CD14-positive monocyte (primary cell): ENCODE data around the gene NT5C. TPM values are rescaled to one million over a fixed set of nuclear protein-coding genes. Genes with fewer than 3 reads are reported as not detected.

Source experiments
- DNase-seq, 3 donors: peaks; one replicate each; pipeline ENCODE4 v3.0.0-alpha.2; 2011 to 2022
- H2AFZ ChIP-seq: 2 replicates; pipeline ENCODE4 v1.6.0; 2012; ENCODE audit warnings: mild to moderate bottlenecking, low read depth, low read length, inconsistent platforms; ENCODE audit not compliant: insufficient read depth, poor library complexity, severe bottlenecking
- H3K27ac ChIP-seq, 2 donors: 1 replicate in 1 of 2; 2 replicates in 1 of 2; pipeline ENCODE4 v1.5.1; 2012 to 2013; ENCODE audit warnings: low read length in 2 of 2, control low read depth in 1 of 2, inconsistent platforms in 1 of 2, low read depth in 1 of 2, mild to moderate bottlenecking in 1 of 2
- H3K27me3 ChIP-seq, 2 donors: one replicate each; pipeline versions ENCODE4 v1.6.0 to v1.6.1; 2011 to 2013; ENCODE audit warnings: low read length in 2 of 2; ENCODE audit not compliant: control insufficient read depth in 2 of 2, insufficient read depth in 2 of 2
- H3K36me3 ChIP-seq, 2 donors: replicated peaks in 1 of 2; 1 replicate in 1 of 2; 2 replicates in 1 of 2; pipeline versions ENCODE4 v1.5.1 to v1.6.1; 2012 to 2013; ENCODE audit warnings: low read length in 2 of 2, control low read depth in 1 of 2, inconsistent platforms in 1 of 2, mild to moderate bottlenecking in 1 of 2; ENCODE audit not compliant: insufficient read depth in 2 of 2, control insufficient read depth in 1 of 2
- H3K4me1 ChIP-seq, 2 donors: 1 replicate in 1 of 2; 2 replicates in 1 of 2; pipeline versions ENCODE4 v1.5.1 to v1.6.1; 2012 to 2013; ENCODE audit warnings: low read length in 2 of 2, control low read depth in 1 of 2, inconsistent platforms in 1 of 2, mild to moderate bottlenecking in 1 of 2, moderate library complexity in 1 of 2; ENCODE audit not compliant: insufficient read depth in 2 of 2, control insufficient read depth in 1 of 2
- H3K4me2 ChIP-seq: replicated peaks from 2 replicates; pipeline ENCODE3; 2012; ENCODE audit warnings: low read length, moderate library complexity, mild to moderate bottlenecking; ENCODE audit not compliant: poor library complexity, severe bottlenecking; ENCODE audit errors: extremely low read depth
- H3K4me3 ChIP-seq, 3 experiments: fragments of 200-600 bp in 1 of 3; sonication (generic) in 1 of 3; replicated peaks in 1 of 3; 1 replicate in 2 of 3; 2 replicates in 1 of 3; pipeline ENCODE4 v1.5.1; 2011 to 2013; ENCODE audit warnings: low read length in 3 of 3, mild to moderate bottlenecking in 3 of 3, control low read depth in 2 of 3, low read depth in 2 of 3, inconsistent platforms in 1 of 3, moderate library complexity in 1 of 3
- H3K79me2 ChIP-seq: 2 replicates; pipeline ENCODE4 v1.6.0; 2012; ENCODE audit warnings: mild to moderate bottlenecking, control low read depth, inconsistent platforms, low read length, moderate library complexity; ENCODE audit not compliant: insufficient read depth
- H3K9ac ChIP-seq: 2 replicates; pipeline ENCODE4 v1.6.0; 2017; ENCODE audit warnings: low read length, mild to moderate bottlenecking; ENCODE audit not compliant: insufficient read depth, poor library complexity, severe bottlenecking
- H3K9me3 ChIP-seq, 2 donors: replicated peaks in 1 of 2; 1 replicate in 1 of 2; 2 replicates in 1 of 2; pipeline versions ENCODE4 v1.5.1 to v1.6.1; 2012 to 2013; ENCODE audit warnings: low read length in 2 of 2, control low read depth in 1 of 2; ENCODE audit not compliant: control insufficient read depth in 1 of 2, insufficient read depth in 1 of 2
- H4K20me1 ChIP-seq: 2 replicates; pipeline ENCODE4 v1.6.0; 2012; ENCODE audit warnings: mild to moderate bottlenecking, low read length, control low read depth, moderate library complexity; ENCODE audit not compliant: insufficient read depth
- H3K27ac Mint-ChIP-seq, 7 donors: one replicate each; pipeline ENCODE4 v1.8.0; 2020; ENCODE audit warnings: mild to moderate bottlenecking in 7 of 7, mixed read lengths in 7 of 7, moderate library complexity in 6 of 7, inconsistent platforms in 2 of 7
- H3K27me3 Mint-ChIP-seq, 3 donors: one replicate each; pipeline ENCODE4 v1.8.0; 2021 to 2022; ENCODE audit warnings: low read depth in 3 of 3, mild to moderate bottlenecking in 3 of 3, mixed read lengths in 3 of 3, moderate library complexity in 3 of 3, inconsistent platforms in 1 of 3
- H3K36me3 Mint-ChIP-seq, 2 donors: one replicate each; pipeline ENCODE4 v1.8.0; 2020; ENCODE audit warnings: mixed read lengths in 2 of 2, inconsistent platforms in 1 of 2, mild to moderate bottlenecking in 1 of 2
- H3K4me1 Mint-ChIP-seq: one replicate; pipeline ENCODE4 v1.8.0; 2020; ENCODE audit warnings: mild to moderate bottlenecking, mixed read lengths
- H3K4me3 Mint-ChIP-seq, 2 donors: one replicate each; pipeline ENCODE4 v1.8.0; 2020; ENCODE audit warnings: mild to moderate bottlenecking in 2 of 2, mixed read lengths in 2 of 2, moderate library complexity in 1 of 2
- H3K9me3 Mint-ChIP-seq, 7 donors: one replicate each; pipeline ENCODE4 v1.8.0; 2020 to 2022; ENCODE audit warnings: mixed read lengths in 7 of 7, mild to moderate bottlenecking in 6 of 7, moderate library complexity in 6 of 7, inconsistent platforms in 2 of 7
- CTCF ChIP-seq: fragments of 200-600 bp; IDR thresholded peaks from one replicate; pipeline ENCODE4 v1.8.0; 2022; ENCODE audit warnings: antibody characterized with exemption, mild to moderate bottlenecking
- WGBS: methylation state at CpG from one replicate; pipeline ENCODE4 v1.1.5; 2013; ENCODE audit warnings: missing lambda C conversion rate; ENCODE audit not compliant: insufficient coverage; 5-methylcytosine and 5-hydroxymethylcytosine counted together
- intact Hi-C, 2 donors: fragments of 100-400 bp; cut with micrococcal nuclease; formaldehyde crosslinking; loops; one replicate each; pipeline versions ENCODE4 v1.15.0 to v1.15.1; 2023
- polyA plus RNA-seq, 3 donors: library from polyadenylated mRNA; depleted of rRNA in 1 of 3; unstranded in 2 of 3; stranded (reverse) in 1 of 3; fragments of 300-500 nt in 2 of 3; fragments of >200 nt in 1 of 3; fragmentation: Illumina TruSeq in 2 of 3; gene quantifications; 1 replicate in 2 of 3; 2 replicates in 1 of 3; pipeline ENCODE4 v1.2.3, GENCODE V29; 2012 to 2021

NT5C gene
- polyA plus RNA-seq, 3 donors = 27.8 to 45.6 (median 36.2) TPM

- H2AFZ ChIP-seq = no peak overlapping the region
- H3K9ac ChIP-seq = no peak overlapping the region
- peaks cover 83% of the 10 kb centered on the region for H4K20me1 ChIP-seq
- peaks cover 89% of the 10 kb centered on the region for H3K79me2 ChIP-seq
- no peak overlapping the region for H3K4me3 ChIP-seq
- Mint-ChIP-seq H3K4me1 (peaks cover 14% of the 10 kb centered on the region), H3K36me3 (peaks cover 38 to 64% of the 10 kb centered on the region in 2 donors), H3K27ac (no peak overlapping the region), H3K27me3 (no peaks in the 10 kb centered on the region), H3K9me3 (no peaks in the 10 kb centered on the region), H3K4me3 (no peak overlapping the region)
- no peaks in the 10 kb centered on the region for H3K9me3 ChIP-seq
- no peak for TF ChIP-seq CTCF
- peaks cover 13 to 15% of the 10 kb centered on the region in 2 donors for H3K4me1 ChIP-seq
- no peak for DNase-seq
- H3K27ac ChIP-seq = no peak overlapping the region
- peaks cover 51 to 67% of the 10 kb centered on the region in 2 donors for H3K36me3 ChIP-seq
- intact Hi-C loops = loop anchor here in 1 of 2 donors (10.0 kb wide), 1 partner anchor 214 kb away; no protein-coding TSS in a partner anchor
- no peaks in the 10 kb centered on the region for H3K27me3 ChIP-seq
- H3K4me2 ChIP-seq = no peak overlapping the region
- WGBS = 97% methylated on average over 3 of the region's 6 CpGs
Observed at GRCh38 chr17:75178453-75178852, 46.9 kb upstream of the NT5C start.

GRCh38 chr17:75176625-75177024, 45.1 kb upstream of the NT5C start:
- no peak overlapping the region for H3K4me3 Mint-ChIP-seq
- intact Hi-C loops = loop anchor here in 1 of 2 donors (10.0 kb wide), 1 partner anchor 212 kb away; no protein-coding TSS in a partner anchor

More at GRCh38 chr17:75176625-75177024, 45.1 kb upstream of the NT5C start:
- Histone ChIP-seq H3K4me3 (no peak overlapping the region), H3K27ac (no peak overlapping the region), H3K9ac (no peak overlapping the region), H4K20me1 (peaks cover 92% of the 10 kb centered on the region), H3K27me3 (no peaks in the 10 kb centered on the region), H3K4me1 (peaks cover 10 to 11% of the 10 kb centered on the region in 2 donors), H3K36me3 (peaks cover 65 to 85% of the 10 kb centered on the region in 2 donors), H3K79me2 (peaks cover 97% of the 10 kb centered on the region), H3K9me3 (no peaks in the 10 kb centered on the region), H3K4me2 (no peak overlapping the region), H2AFZ (no peak overlapping the region)
- WGBS = 95% methylated on average over 4 of the region's 5 CpGs
- H3K36me3 Mint-ChIP-seq = peaks cover 49 to 80% of the 10 kb centered on the region in 2 donors
- no peak for DNase-seq
- TF ChIP-seq CTCF = no peak
- peaks cover 12% of the 10 kb centered on the region for H3K4me1 Mint-ChIP-seq
- no peak overlapping the region for H3K27ac Mint-ChIP-seq
- H3K27me3 Mint-ChIP-seq = no peaks in the 10 kb centered on the region
- H3K9me3 Mint-ChIP-seq = no peaks in the 10 kb centered on the region
